HG03135 (cell line): ENCODE data around the gene WDR90.

Source experiments
- ATAC-seq: cut with Tn5 transposase; IDR thresholded peaks from one replicate; pipeline ENCODE4 v1.9.1; 2021; ENCODE audit warnings: mild to moderate bottlenecking, moderate library complexity; ENCODE audit not compliant: unreplicated experiment

Gene WDR90

GRCh38 chr16:658679-659571 lies 9.8 kb downstream of the WDR90 start:
- no peak for ATAC-seq

GRCh38 chr16:659618-660017 lies 10.5 kb downstream of the WDR90 start:
- no peak for ATAC-seq

- no peak for ATAC-seq
These were observed 10.9 kb downstream of the WDR90 start for GRCh38 chr16:660132-660458.

GRCh38 chr16:660459-661183 lies 11.5 kb downstream of the WDR90 start:
- no peak for ATAC-seq

GRCh38 chr16:661184-661821 lies 12.1 kb downstream of the WDR90 start:
- no peak for ATAC-seq

- no peak for ATAC-seq
These were observed 12.9 kb downstream of the WDR90 start for GRCh38 chr16:662095-662494.

- ATAC-seq: no peak
These were observed 13.4 kb downstream of the WDR90 start for GRCh38 chr16:662597-662996.

- ATAC-seq: no peak
These were observed 17.4 kb downstream of the WDR90 start for GRCh38 chr16:666572-666971.

- ATAC-seq: no peak
These were observed 18.1 kb downstream of the WDR90 start for GRCh38 chr16:667113-667779.

GRCh38 chr16:667780-668518 lies 18.8 kb downstream of the WDR90 start, which contains the start of gene RHOT2:
Gene RHOT2, plus strand, starts transcription at chr16:668132. Its CDS starts 68 bp downstream, at chr16:668200.
- ATAC-seq: peak; percentile 75

- no peak for ATAC-seq
These were observed 19.5 kb downstream of the WDR90 start for GRCh38 chr16:668519-669171.

- no peak for ATAC-seq
These were observed 20.5 kb downstream of the WDR90 start for GRCh38 chr16:669666-670065.

GRCh38 chr16:670485-671352 lies 21.6 kb downstream of the WDR90 start:
- no peak for ATAC-seq

GRCh38 chr16:671353-672131 lies 22.4 kb downstream of the WDR90 start:
- no peak for ATAC-seq

- ATAC-seq: no peak
These were observed 23.2 kb downstream of the WDR90 start for GRCh38 chr16:672371-672770.

- no peak for ATAC-seq
These were observed 23.7 kb downstream of the WDR90 start for GRCh38 chr16:672851-673250.

GRCh38 chr16:673399-673991 lies 24.3 kb downstream of the WDR90 start:
- no peak for ATAC-seq
